T-cell (primary cell): Measurements from ENCODE around the gene C12orf75. TPM values are rescaled to one million over a fixed set of nuclear protein-coding genes. Genes with fewer than 3 reads are reported as not detected.

Source experiments
- ATAC-seq, 4 experiments: fragments of 200-7000 bp in 3 of 4; fragments of 150-1000 bp in 1 of 4; cut with Tn5 transposase; replicated peaks in 1 of 4; 1 replicate in 3 of 4; 2 replicates in 1 of 4; pipeline ENCODE4 v1.10.0; 2021; ENCODE audit warnings: moderate library complexity in 3 of 4, mild to moderate bottlenecking in 2 of 4, moderate number of reproducible peaks in 1 of 4
- CTCF ChIA-PET, 2 donors: fragments of 300-600 bp; sonication (Branson Sonifier 250); formaldehyde crosslinking; loops; one replicate each; lab custom pipeline; 2022; ENCODE audit warnings: antibody characterized with exemption in 2 of 2; lab: Charles Lee
- POLR2A ChIA-PET, 2 donors: fragments of 300-600 bp; sonication (Branson Sonifier 250); formaldehyde crosslinking; loops; one replicate each; lab custom pipeline; 2022; ENCODE audit warnings: antibody characterized with exemption in 2 of 2; lab: Charles Lee
- DNase-seq, 35 experiments: peaks; one replicate each; pipeline versions ENCODE4 v3.0.0 to v3.0.0-alpha.2; 2013 to 2023
- H3K27ac ChIP-seq: one replicate; pipeline ENCODE4 v1.5.1; 2013; ENCODE audit warnings: low read length
- H3K27me3 ChIP-seq, 2 experiments: replicated peaks in 1 of 2; 1 replicate in 1 of 2; 2 replicates in 1 of 2; pipeline versions ENCODE4 v1.6.1 to v1.7.0; 2013; ENCODE audit warnings: low read length in 1 of 2, mixed read lengths in 1 of 2; ENCODE audit not compliant: control insufficient read depth in 2 of 2, insufficient read depth in 2 of 2; ENCODE audit errors: extremely low read depth in 1 of 2
- H3K36me3 ChIP-seq, 2 donors: 1 replicate in 1 of 2; 2 replicates in 1 of 2; pipeline versions ENCODE4 v1.6.1 to v1.7.0; 2013; ENCODE audit warnings: low read length in 1 of 2; ENCODE audit not compliant: control insufficient read depth in 2 of 2, insufficient read depth in 1 of 2; ENCODE audit errors: extremely low read depth in 1 of 2
- H3K4me1 ChIP-seq, 2 experiments: 1 replicate in 1 of 2; 2 replicates in 1 of 2; pipeline versions ENCODE4 v1.6.1 to v1.7.0; 2013; ENCODE audit warnings: low read length in 2 of 2, mixed read lengths in 1 of 2; ENCODE audit not compliant: insufficient read depth in 2 of 2, control insufficient read depth in 1 of 2; ENCODE audit errors: extremely low read depth in 1 of 2
- H3K4me3 ChIP-seq, 2 donors: 1 replicate in 1 of 2; 2 replicates in 1 of 2; pipeline versions ENCODE4 v1.5.1 to v1.7.0; 2013; ENCODE audit warnings: mild to moderate bottlenecking in 2 of 2, low read length in 1 of 2, moderate library complexity in 1 of 2; ENCODE audit not compliant: control insufficient read depth in 1 of 2; ENCODE audit errors: extremely low read depth in 1 of 2
- H3K9me3 ChIP-seq: 2 replicates; pipeline ENCODE4 v1.7.0; 2013
- H3K27ac Mint-ChIP-seq, 2 donors: one replicate each; pipeline ENCODE4 v1.8.0; 2020 to 2021; ENCODE audit warnings: mild to moderate bottlenecking in 2 of 2, mixed read lengths in 2 of 2
- H3K27me3 Mint-ChIP-seq, 2 donors: one replicate each; pipeline ENCODE4 v1.8.0; 2021 to 2022; ENCODE audit warnings: mixed read lengths in 2 of 2
- H3K36me3 Mint-ChIP-seq: one replicate; pipeline ENCODE4 v1.8.0; 2021; ENCODE audit warnings: mixed read lengths
- H3K4me1 Mint-ChIP-seq, 3 donors: one replicate each; pipeline ENCODE4 v1.8.0; 2020 to 2022; ENCODE audit warnings: mixed read lengths in 3 of 3, mild to moderate bottlenecking in 1 of 3
- H3K4me3 Mint-ChIP-seq, 3 donors: one replicate each; pipeline ENCODE4 v1.8.0; 2020 to 2022; ENCODE audit warnings: mild to moderate bottlenecking in 3 of 3, mixed read lengths in 3 of 3, moderate library complexity in 3 of 3
- H3K9me3 Mint-ChIP-seq, 3 donors: one replicate each; pipeline ENCODE4 v1.8.0; 2020 to 2022; ENCODE audit warnings: mixed read lengths in 3 of 3
- WGBS: methylation state at CpG from one replicate; pipeline ENCODE4 v1.1.5; 2013; ENCODE audit warnings: missing lambda C conversion rate; ENCODE audit not compliant: insufficient coverage; 5-methylcytosine and 5-hydroxymethylcytosine counted together
- total RNA-seq, 35 experiments: library from RNA in 6 of 35; stranded (reverse) in 6 of 35; fragments of 120-200 nt in 1 of 35; gene quantifications; one replicate each; pipeline versions ENCODE4 v1.2.1 to v1.2.4 and lab custom pipeline; 2013 to 2026

Gene C12orf75
- total RNA-seq, 5 donors from 2014 or later (not counting 1 experiment from before 2014, with no cell fraction given), result 14.9 to 50.1 (median 20.2) TPM

DNA sequence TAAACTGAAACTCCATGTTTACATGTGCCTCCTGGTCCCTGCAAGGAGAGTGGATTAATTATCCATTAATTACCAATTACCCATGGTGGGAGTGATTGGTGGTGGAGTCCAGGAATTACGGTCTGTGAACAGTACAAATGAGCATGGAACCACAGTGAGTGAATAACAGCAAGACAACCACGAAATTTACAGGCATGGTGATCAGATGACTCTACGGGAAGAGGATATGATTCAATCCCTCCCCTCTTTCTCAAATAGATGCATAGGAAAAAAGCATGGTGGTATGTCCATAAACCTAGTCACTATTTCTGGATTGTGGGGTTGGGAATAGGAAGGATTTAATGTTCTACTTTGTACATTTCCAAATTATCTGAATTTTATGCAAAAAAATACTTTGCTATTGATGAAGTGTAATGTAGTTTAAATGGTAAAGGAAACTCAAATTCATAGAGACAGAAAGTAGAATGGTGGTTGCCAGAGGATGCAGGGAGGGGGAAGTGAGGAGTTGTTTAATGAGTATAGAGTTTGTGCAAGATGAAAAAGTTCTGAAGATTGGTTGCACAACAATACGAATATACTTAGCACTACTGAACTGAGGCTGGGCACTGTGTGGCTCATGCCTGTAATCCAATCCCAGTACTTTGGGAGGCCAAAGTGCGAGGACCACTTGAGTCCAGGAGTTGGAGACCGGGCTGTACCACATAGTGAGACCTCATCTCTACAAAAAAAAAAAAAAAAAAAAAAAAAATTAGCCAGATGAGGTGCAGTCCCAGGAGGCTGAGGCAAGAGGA lies 41.2 kb upstream of the C12orf75 start:
- ATAC-seq (no peak), DNase-seq (no peak)
- no peak overlapping the region for H3K4me3 Mint-ChIP-seq
- no peaks in the 10 kb centered on the region for H3K9me3 Mint-ChIP-seq
- POLR2A ChIA-PET, result no interaction called here
- CTCF ChIA-PET, result no interaction called here
- Histone ChIP-seq H3K36me3 (no peaks in the 10 kb centered on the region), H3K27ac (no peak overlapping the region), H3K4me3 (no peak overlapping the region), H3K27me3 (no peaks in the 10 kb centered on the region), H3K4me1 (no peaks in the 10 kb centered on the region), H3K9me3 (no peaks in the 10 kb centered on the region)
- no peaks in the 10 kb centered on the region for H3K4me1 Mint-ChIP-seq
- no peak overlapping the region for H3K27ac Mint-ChIP-seq
- no peaks in the 10 kb centered on the region for H3K36me3 Mint-ChIP-seq
- no CpG with 5 or more reads among the region's 6 CpGs for WGBS
- H3K27me3 Mint-ChIP-seq, result peaks cover 3 to 8% of the 10 kb centered on the region in 2 donors

DNA sequence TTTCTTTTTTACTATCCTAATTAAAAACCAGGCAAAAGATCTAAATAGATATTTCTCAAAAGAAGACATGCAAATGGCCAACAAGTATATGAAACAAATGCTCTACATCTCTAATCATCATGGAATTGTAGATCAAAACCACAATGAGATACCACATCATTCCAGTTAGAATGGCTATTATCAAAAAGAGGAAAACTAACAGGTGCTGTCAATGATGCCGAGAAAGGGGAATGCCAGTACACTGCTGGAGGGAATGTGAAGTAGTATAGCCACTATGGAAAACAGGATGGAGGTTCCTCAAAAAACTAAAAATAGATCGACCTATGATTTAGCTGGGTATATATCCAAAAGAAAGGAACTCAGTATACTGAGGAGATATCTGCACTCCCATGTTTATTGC lies 39.0 kb upstream of the C12orf75 start:
- no peak overlapping the region for H3K27ac Mint-ChIP-seq
- no peak overlapping the region for H3K27ac ChIP-seq
- WGBS, result no CpG with 5 or more reads among the region's 2 CpGs
- no peaks in the 10 kb centered on the region for H3K9me3 Mint-ChIP-seq
- no peaks in the 10 kb centered on the region for H3K9me3 ChIP-seq
- ChIA-PET CTCF (no interaction called here), POLR2A (no interaction called here)
- H3K36me3 Mint-ChIP-seq, result no peaks in the 10 kb centered on the region
- no peak overlapping the region for H3K4me3 ChIP-seq
- DNase-seq, result no peak
- no peaks in the 10 kb centered on the region for H3K27me3 ChIP-seq
- no peak overlapping the region for H3K4me3 Mint-ChIP-seq
- H3K36me3 ChIP-seq, result no peaks in the 10 kb centered on the region
- peaks cover 5 to 7% of the 10 kb centered on the region in 2 donors for H3K27me3 Mint-ChIP-seq
- no peaks in the 10 kb centered on the region for H3K4me1 ChIP-seq
- ATAC-seq, result no peak
- no peaks in the 10 kb centered on the region for H3K4me1 Mint-ChIP-seq

DNA sequence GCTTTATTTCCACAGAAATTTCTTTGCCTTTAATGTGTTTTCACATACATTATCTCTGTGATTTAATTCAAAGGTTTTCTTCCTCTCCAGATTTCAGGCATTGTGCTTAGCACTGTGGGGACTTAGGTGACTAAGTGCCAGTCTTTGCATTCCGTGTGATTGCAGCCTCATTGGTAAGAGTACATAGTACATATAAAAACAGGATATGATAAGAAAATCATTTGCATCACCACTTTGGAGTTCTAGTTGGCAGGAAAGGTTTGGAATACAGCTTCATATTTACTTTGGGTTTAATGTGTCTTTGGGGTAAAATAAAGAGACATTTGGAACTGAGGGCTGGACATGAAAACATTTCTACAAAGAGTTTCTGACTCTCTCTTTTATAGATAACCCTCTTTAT lies 37.8 kb upstream of the C12orf75 start:
- no peaks in the 10 kb centered on the region for H3K27me3 ChIP-seq
- DNase-seq (no peak), ATAC-seq (no peak)
- H3K9me3 ChIP-seq, result no peaks in the 10 kb centered on the region
- H3K9me3 Mint-ChIP-seq, result peaks cover 0 to 3% (median 2%) of the 10 kb centered on the region in 3 donors
- no peak overlapping the region for H3K4me3 ChIP-seq
- ChIA-PET POLR2A (interaction anchor here in 1 of 2 donors (0.6 kb wide), 1 partner anchor 175 kb away, joined by 6 read pairs; no protein-coding TSS in a partner anchor), CTCF (no interaction called here)
- no peaks in the 10 kb centered on the region for H3K36me3 ChIP-seq
- peaks cover 2% of the 10 kb centered on the region for H3K36me3 Mint-ChIP-seq
- H3K4me1 Mint-ChIP-seq, result no peaks in the 10 kb centered on the region
- H3K27ac ChIP-seq, result no peak overlapping the region
- no peak overlapping the region for H3K27ac Mint-ChIP-seq
- peaks cover 5 to 7% of the 10 kb centered on the region in 2 donors for H3K27me3 Mint-ChIP-seq
- H3K4me1 ChIP-seq, result no peaks in the 10 kb centered on the region
- H3K4me3 Mint-ChIP-seq, result no peak overlapping the region
- no CpG with 5 or more reads among the region's 1 CpG for WGBS

DNA sequence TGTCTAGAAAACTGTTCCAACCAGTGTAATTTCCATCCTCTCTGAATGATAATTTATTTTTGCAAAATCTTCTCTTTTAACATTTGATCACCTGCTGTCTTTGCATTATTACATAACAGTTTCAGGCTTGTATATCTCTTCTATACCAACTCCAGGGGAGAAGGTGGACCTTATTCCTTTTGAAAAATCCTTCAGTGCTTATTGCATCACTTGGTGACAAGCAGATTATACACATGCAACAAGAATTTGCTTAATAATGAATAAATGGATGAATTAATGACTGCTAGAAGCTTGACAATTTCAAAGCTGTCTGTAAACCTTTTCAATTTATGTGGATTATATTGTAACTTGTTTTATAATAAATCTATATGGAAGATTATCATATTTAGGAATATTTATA lies 37.3 kb upstream of the C12orf75 start:
- no peaks in the 10 kb centered on the region for H3K36me3 ChIP-seq
- ATAC-seq (no peak), DNase-seq (no peak)
- H3K27me3 Mint-ChIP-seq, result peaks cover 5 to 7% of the 10 kb centered on the region in 2 donors
- H3K4me3 Mint-ChIP-seq, result no peak overlapping the region
- peaks cover 1% of the 10 kb centered on the region for H3K9me3 ChIP-seq
- peaks cover 6% of the 10 kb centered on the region for H3K36me3 Mint-ChIP-seq
- H3K4me1 ChIP-seq, result no peaks in the 10 kb centered on the region
- H3K4me1 Mint-ChIP-seq, result no peaks in the 10 kb centered on the region
- no peak overlapping the region for H3K4me3 ChIP-seq
- no peaks in the 10 kb centered on the region for H3K27me3 ChIP-seq
- H3K27ac Mint-ChIP-seq, result no peak overlapping the region
- H3K9me3 Mint-ChIP-seq, result peaks cover 2 to 7% (median 5%) of the 10 kb centered on the region in 3 donors
- ChIA-PET CTCF (interaction anchor here in 1 of 2 donors (0.7 kb wide), 1 partner anchor 30 kb away, joined by 4 read pairs; no protein-coding TSS in a partner anchor), POLR2A (interaction anchor here in 1 of 2 donors (0.6 kb wide), 1 partner anchor 175 kb away, joined by 6 read pairs; no protein-coding TSS in a partner anchor)
- no peak overlapping the region for H3K27ac ChIP-seq

DNA sequence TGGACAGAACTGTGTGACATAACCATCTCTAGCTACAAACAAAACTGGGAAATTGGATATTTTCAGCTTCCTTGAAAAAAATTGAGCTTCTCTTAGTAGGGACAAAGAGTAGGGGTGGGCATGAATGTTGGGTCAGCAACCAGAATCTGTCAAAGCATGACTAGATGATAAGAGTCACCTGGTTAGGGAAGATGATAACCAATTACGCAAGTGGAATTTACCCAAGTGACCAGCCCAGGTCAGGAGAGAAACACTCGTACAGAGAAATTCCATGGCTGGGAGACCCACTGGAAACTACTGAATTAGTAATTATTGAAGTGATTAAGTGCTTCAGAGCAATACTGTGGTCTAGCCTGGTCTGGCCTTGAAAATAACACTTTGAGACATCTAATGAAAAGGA lies 36.3 kb upstream of the C12orf75 start:
- no peaks in the 10 kb centered on the region for H3K36me3 ChIP-seq
- ATAC-seq (no peak), DNase-seq (no peak)
- no peaks in the 10 kb centered on the region for H3K27me3 ChIP-seq
- no peaks in the 10 kb centered on the region for H3K4me1 ChIP-seq
- H3K9me3 ChIP-seq, result peaks cover 4% of the 10 kb centered on the region
- H3K4me3 ChIP-seq, result no peak overlapping the region
- POLR2A ChIA-PET, result no interaction called here
- H3K27ac ChIP-seq, result no peak overlapping the region
- Mint-ChIP-seq H3K9me3 (peaks cover 3 to 11% (median 9%) of the 10 kb centered on the region in 3 donors), H3K27me3 (peaks cover 5 to 7% of the 10 kb centered on the region in 2 donors), H3K27ac (no peak overlapping the region), H3K4me3 (no peak overlapping the region), H3K36me3 (peaks cover 6% of the 10 kb centered on the region), H3K4me1 (no peaks in the 10 kb centered on the region)
- WGBS, result 89% methylated on average over 2 of the region's 2 CpGs
- CTCF ChIA-PET, result interaction anchor here in 1 of 2 donors (0.7 kb wide), 1 partner anchor 31 kb away, joined by 4 read pairs; no protein-coding TSS in a partner anchor

DNA sequence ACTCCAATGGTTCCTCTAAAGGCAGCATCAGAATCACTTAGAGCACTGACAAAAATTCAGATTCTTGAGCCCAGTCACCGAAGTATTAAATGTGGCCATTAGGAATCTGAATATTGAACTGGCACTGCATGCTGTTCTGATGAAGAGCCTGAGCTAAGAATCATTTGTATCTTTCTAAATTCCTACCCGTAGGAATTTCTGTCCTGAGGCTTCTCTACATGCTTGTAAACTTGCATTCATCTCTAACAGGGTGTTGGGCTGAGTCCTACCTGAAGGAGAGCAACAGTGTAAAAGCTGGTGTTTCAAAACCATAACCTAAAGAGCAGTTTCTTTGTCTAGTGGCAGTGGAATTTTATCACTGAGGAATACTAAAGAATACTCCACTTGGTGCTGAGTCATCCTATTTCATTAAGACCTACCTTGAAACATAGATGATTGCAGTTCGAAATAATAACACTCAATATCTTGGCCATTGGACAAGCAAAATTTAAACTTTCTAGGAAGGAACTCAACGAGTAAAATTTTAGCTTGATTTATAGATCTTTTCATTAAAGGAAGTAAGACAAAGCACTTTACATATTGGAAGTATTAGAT lies 35.5 kb upstream of the C12orf75 start:
- Mint-ChIP-seq H3K9me3 (peaks cover 5 to 19% (median 11%) of the 10 kb centered on the region in 3 donors), H3K4me3 (no peak overlapping the region), H3K27me3 (peaks cover 5 to 7% of the 10 kb centered on the region in 2 donors), H3K4me1 (no peaks in the 10 kb centered on the region), H3K27ac (no peak overlapping the region), H3K36me3 (peaks cover 9% of the 10 kb centered on the region)
- DNase-seq (no peak), ATAC-seq (no peak)
- POLR2A ChIA-PET, result no interaction called here
- Histone ChIP-seq H3K27ac (no peak overlapping the region), H3K4me3 (no peak overlapping the region), H3K27me3 (no peaks in the 10 kb centered on the region), H3K4me1 (no peaks in the 10 kb centered on the region), H3K9me3 (peaks cover 4% of the 10 kb centered on the region), H3K36me3 (no peaks in the 10 kb centered on the region)
- CTCF ChIA-PET, result no interaction called here
- WGBS, result 100% methylated on average over 1 of the region's 4 CpGs
